ENCODE measurements around the gene FNIP1.
A peak's percentile ranks its signal among the peaks of the same experiment; 100 is the strongest.
"Not testable (repeated sequence)": the region's sequence is repeated elsewhere in the genome, so short reads cannot be mapped to it uniquely, and the experiment has no call there.

The FNIP1 gene

DNA sequence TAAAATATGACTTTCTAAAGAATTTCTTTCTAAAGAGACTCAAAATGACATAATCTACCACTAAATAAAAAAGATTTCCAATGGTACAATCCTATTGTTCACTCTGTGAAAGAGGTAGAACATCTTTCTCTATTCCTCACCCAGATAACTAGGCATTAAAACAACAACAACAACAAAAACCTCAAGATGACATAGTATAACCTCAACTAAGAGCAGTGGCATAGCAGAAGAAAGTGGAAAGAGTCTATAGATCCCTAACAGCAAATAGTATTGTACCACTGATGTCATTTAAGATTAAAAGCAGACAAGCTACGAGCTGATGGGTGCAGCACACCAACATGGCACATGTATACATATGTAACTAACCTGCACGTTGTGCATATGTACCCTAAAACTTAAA lies 191.7 kb downstream of the FNIP1 start:
- DNase-seq = no peak

DNA sequence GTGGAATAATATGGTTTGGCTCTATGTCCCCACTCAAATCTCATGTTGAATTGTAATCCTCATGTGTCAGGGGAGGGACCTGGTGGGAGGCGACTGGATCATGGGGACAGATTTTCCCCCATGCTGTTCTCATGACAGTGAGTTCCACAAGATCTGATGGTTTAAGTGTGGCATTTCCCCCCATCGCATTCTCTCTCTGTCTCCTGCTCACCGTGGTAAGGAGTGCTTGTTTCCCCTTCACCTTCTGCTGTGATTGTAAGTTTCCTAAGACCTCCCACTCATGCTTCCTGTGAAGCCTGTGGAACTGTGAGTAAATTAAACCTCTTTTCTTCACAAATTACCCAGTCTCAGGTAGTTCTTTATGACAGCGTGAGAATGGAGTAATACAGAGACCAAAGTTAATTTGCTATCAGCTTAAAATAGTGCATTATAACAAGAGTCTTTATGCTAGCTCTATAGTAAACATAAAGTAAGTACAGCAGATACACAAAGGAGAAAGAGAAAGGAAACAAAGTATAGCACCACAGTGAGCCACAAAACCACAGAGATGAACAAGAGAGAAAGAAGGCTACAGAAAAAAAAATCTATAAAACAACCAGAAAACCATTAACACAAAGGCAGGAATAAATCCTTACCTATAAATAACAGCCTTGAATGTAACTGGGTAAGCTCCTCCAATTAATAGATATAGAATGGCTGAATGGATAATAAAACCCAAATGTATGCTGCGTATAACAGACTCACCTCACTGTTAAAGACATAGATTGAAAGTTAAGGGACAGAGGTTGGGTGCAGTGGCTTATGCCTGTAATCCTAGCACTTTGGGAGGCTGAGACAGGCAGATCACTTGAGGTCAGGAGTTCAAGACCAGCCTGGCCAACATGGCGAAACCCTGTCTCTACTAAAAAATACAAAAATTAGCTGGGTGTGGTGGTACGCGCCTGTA lies 201.5 kb downstream of the FNIP1 start:
- DNase-seq = peak; percentile 22

GRCh38 chr5:131593921-131594320 lies 202.9 kb downstream of the FNIP1 start:
- DNase-seq = no peak

DNA sequence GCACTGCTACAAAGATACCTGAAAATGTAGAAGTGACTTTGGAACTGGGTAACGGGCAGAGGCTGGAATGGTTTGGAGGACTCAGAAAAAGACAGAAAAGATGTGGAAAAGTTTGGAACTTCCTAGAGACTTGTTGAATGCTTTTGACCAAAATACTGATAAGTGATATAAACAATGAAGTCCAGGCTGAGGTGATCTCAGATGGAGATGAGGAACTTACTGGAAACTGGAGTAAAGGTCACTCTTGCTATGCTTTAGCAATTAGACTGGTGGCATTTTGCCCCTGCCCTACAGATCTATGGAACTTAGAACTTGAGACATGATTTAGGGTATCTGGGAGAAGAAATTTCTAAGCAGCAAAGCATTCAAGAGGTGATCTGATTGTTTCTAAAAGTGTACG lies 203.4 kb downstream of the FNIP1 start:
- not testable (repeated sequence) for DNase-seq
